Activated CD8-positive, alpha-beta T cell treated with anti-CD3 and anti-CD28 coated beads, Interleukin-2, amount 10 ng/mL, durations not matched to agents 7 days and 5 days (primary cell): ENCODE measurements around the gene TRERF1. TPM values are rescaled to one million over a fixed set of nuclear protein-coding genes. Genes with fewer than 3 reads are reported as not detected.

Source experiments
- ATAC-seq: fragments of 150-1000 bp; cut with Tn5 transposase; one replicate; pipeline ENCODE4 v1.10.0; 2021; ENCODE audit warnings: moderate library complexity
- CTCF ChIA-PET: fragments of 350-600 bp; sonication (Branson Sonifier 250); formaldehyde crosslinking; loops from one replicate; lab custom pipeline; 2021; ENCODE audit warnings: antibody characterized with exemption; lab: Charles Lee
- POLR2A ChIA-PET: fragments of 350-600 bp; sonication (Branson Sonifier 250); formaldehyde crosslinking; loops from one replicate; lab custom pipeline; 2021; ENCODE audit warnings: antibody characterized with exemption; lab: Charles Lee
- DNase-seq: peaks from one replicate; pipeline ENCODE4 v3.0.0-alpha.2; 2020
- H3K27ac Mint-ChIP-seq: one replicate; pipeline ENCODE4 v1.8.0; 2021; ENCODE audit warnings: mild to moderate bottlenecking, mixed read lengths
- H3K27me3 Mint-ChIP-seq: one replicate; pipeline ENCODE4 v1.8.0; 2021; ENCODE audit warnings: low read depth, mixed read lengths
- H3K36me3 Mint-ChIP-seq: one replicate; pipeline ENCODE4 v1.8.0; 2021; ENCODE audit warnings: low read depth, mixed read lengths
- H3K4me1 Mint-ChIP-seq: one replicate; pipeline ENCODE4 v1.8.0; 2021; ENCODE audit warnings: low read depth, mixed read lengths
- H3K4me3 Mint-ChIP-seq: one replicate; pipeline ENCODE4 v1.8.0; 2021; ENCODE audit warnings: mild to moderate bottlenecking, mixed read lengths
- H3K9me3 Mint-ChIP-seq: one replicate; pipeline ENCODE4 v1.8.0; 2022; ENCODE audit warnings: mixed read lengths; ENCODE audit not compliant: insufficient read depth
- total RNA-seq, 2 experiments: library from RNA; stranded (reverse); gene quantifications; one replicate each; pipeline ENCODE4 v1.2.3, GENCODE V29; 2021

Gene TRERF1
- total RNA-seq, 2 experiments from 2014 or later, result 11.3 to 11.8 TPM

- ChIA-PET POLR2A (no interaction called here), CTCF (interaction anchor here (1.2 to 4.8 kb wide), 2 partner anchors 85 to 96 kb away, joined by 3 to 21 read pairs; no protein-coding TSS in a partner anchor)
- Mint-ChIP-seq H3K27me3 (peaks cover 2% of the 10 kb centered on the region), H3K36me3 (no peaks in the 10 kb centered on the region), H3K4me1 (no peaks in the 10 kb centered on the region), H3K9me3 (no peaks in the 10 kb centered on the region), H3K27ac (no peak overlapping the region), H3K4me3 (no peak overlapping the region)
- no peak for DNase-seq
- no peak for ATAC-seq
Measured at GRCh38 chr6:42462474-42462972, 10.8 kb upstream of the TRERF1 start.

- H3K9me3 Mint-ChIP-seq, result no peaks in the 10 kb centered on the region
- CTCF ChIA-PET, result interaction anchor here (4.8 kb wide), 1 partner anchor 87 kb away, joined by 21 read pairs; no protein-coding TSS in a partner anchor
Measured at GRCh38 chr6:42460883-42461282, 9.2 kb upstream of the TRERF1 start.

GRCh38 chr6:42459888-42460287 lies 8.2 kb upstream of the TRERF1 start:
- ChIA-PET POLR2A (no interaction called here), CTCF (interaction anchor here (0.9 to 4.8 kb wide), 2 partner anchors 88 to 150 kb away, joined by 3 to 21 read pairs; no protein-coding TSS in a partner anchor)
- Mint-ChIP-seq H3K27ac (no peak overlapping the region), H3K4me3 (no peak overlapping the region), H3K36me3 (no peaks in the 10 kb centered on the region), H3K9me3 (no peaks in the 10 kb centered on the region), H3K27me3 (peaks cover 6% of the 10 kb centered on the region), H3K4me1 (no peaks in the 10 kb centered on the region)
- DNase-seq (no peak), ATAC-seq (no peak)

More at GRCh38 chr6:42460883-42461282, 9.2 kb upstream of the TRERF1 start:
- H3K36me3 Mint-ChIP-seq, result no peaks in the 10 kb centered on the region
- H3K4me3 Mint-ChIP-seq, result no peak overlapping the region
- POLR2A ChIA-PET, result no interaction called here
- H3K27me3 Mint-ChIP-seq, result peaks cover 6% of the 10 kb centered on the region
- H3K4me1 Mint-ChIP-seq, result no peaks in the 10 kb centered on the region
- ATAC-seq (no peak), DNase-seq (no peak)
- H3K27ac Mint-ChIP-seq, result no peak overlapping the region

GRCh38 chr6:42454428-42454791 lies 2.7 kb upstream of the TRERF1 start:
- Mint-ChIP-seq H3K9me3 (no peaks in the 10 kb centered on the region), H3K27ac (no peak overlapping the region), H3K4me1 (peaks cover 25% of the 10 kb centered on the region), H3K4me3 (no peak overlapping the region), H3K36me3 (peaks cover 6% of the 10 kb centered on the region), H3K27me3 (peaks cover 14% of the 10 kb centered on the region)
- no peak for DNase-seq
- no peak for ATAC-seq
- ChIA-PET CTCF (interaction anchor here (1.5 to 3.8 kb wide), 3 partner anchors 64 to 93 kb away, joined by 4 to 21 read pairs (median 17); no protein-coding TSS in a partner anchor), POLR2A (interaction anchor here (3.8 kb wide), 1 partner anchor 64 kb away, joined by 29 read pairs; no protein-coding TSS in a partner anchor)

- POLR2A ChIA-PET, result interaction anchor here (0.7 to 3.8 kb wide), 6 partner anchors 34 to 561 kb away, joined by 3 to 29 read pairs (median 4); partner anchors contain the start of gene RPL7L1
- no peak for ATAC-seq
- H3K4me3 Mint-ChIP-seq, result peak overlapping the region; percentile 91
- peaks cover 14% of the 10 kb centered on the region for H3K27me3 Mint-ChIP-seq
- H3K9me3 Mint-ChIP-seq, result no peaks in the 10 kb centered on the region
- peak overlapping the region; percentile 30 for H3K27ac Mint-ChIP-seq
- peaks cover 10% of the 10 kb centered on the region for H3K36me3 Mint-ChIP-seq
- H3K4me1 Mint-ChIP-seq, result peaks cover 31% of the 10 kb centered on the region
- CTCF ChIA-PET, result interaction anchor here (1.3 to 3.8 kb wide), 5 partner anchors 49 to 144 kb away, joined by 4 to 21 read pairs (median 5); no protein-coding TSS in a partner anchor
- peak; percentile 29 for DNase-seq
Measured at GRCh38 chr6:42453654-42454427, 2.1 kb upstream of the TRERF1 start.

- peak; percentile 79 for ATAC-seq
- ChIA-PET CTCF (interaction anchor here (1.1 to 3.8 kb wide), 7 partner anchors 9 to 193 kb away, joined by 3 to 21 read pairs (median 4); no protein-coding TSS in a partner anchor), POLR2A (interaction anchor here (0.7 to 3.8 kb wide), 10 partner anchors 9 to 561 kb away, joined by 3 to 29 read pairs (median 4); partner anchors contain the start of gene RPL7L1)
- Mint-ChIP-seq H3K4me3 (peak overlapping the region; percentile 91), H3K36me3 (peaks cover 17% of the 10 kb centered on the region), H3K27me3 (peaks cover 13% of the 10 kb centered on the region), H3K27ac (peak overlapping the region; percentile 30), H3K4me1 (peaks cover 38% of the 10 kb centered on the region), H3K9me3 (no peaks in the 10 kb centered on the region)
- DNase-seq, result peak; percentile 84
Measured at GRCh38 chr6:42453031-42453653, 1.4 kb upstream of the TRERF1 start.

- Mint-ChIP-seq H3K27ac (peak overlapping the region; percentile 84), H3K36me3 (peaks cover 22% of the 10 kb centered on the region), H3K4me1 (peaks cover 43% of the 10 kb centered on the region), H3K9me3 (no peaks in the 10 kb centered on the region), H3K27me3 (peaks cover 12% of the 10 kb centered on the region), H3K4me3 (peak overlapping the region; percentile 91)
- ChIA-PET CTCF (interaction anchor here (0.6 to 3.8 kb wide), 9 partner anchors 8 to 850 kb away, joined by 3 to 21 read pairs (median 4); no protein-coding TSS in a partner anchor), POLR2A (interaction anchor here (0.6 to 3.8 kb wide), 11 partner anchors 8 to 1932 kb away, joined by 3 to 29 read pairs (median 4); partner anchors contain the start of genes RPL7L1 and UBR2)
- peak; percentile 48 for ATAC-seq
- peak; percentile 52 for DNase-seq
Measured at GRCh38 chr6:42452171-42453030, 675 bp upstream of the TRERF1 start.

GRCh38 chr6:42450477-42451332 lies 1.0 kb downstream of the TRERF1 start:
- peak overlapping the region; percentile 84 for H3K27ac Mint-ChIP-seq
- peaks cover 29% of the 10 kb centered on the region for H3K36me3 Mint-ChIP-seq
- peak overlapping the region; percentile 91 for H3K4me3 Mint-ChIP-seq
- ATAC-seq (no peak), DNase-seq (peak; percentile 40)
- ChIA-PET POLR2A (interaction anchor here (0.8 to 3.8 kb wide), 7 partner anchors 9 to 113 kb away, joined by 3 to 29 read pairs (median 3); partner anchors contain the start of gene UBR2), CTCF (interaction anchor here (0.9 to 3.8 kb wide), 7 partner anchors 8 to 236 kb away, joined by 3 to 21 read pairs (median 4); no protein-coding TSS in a partner anchor)
- no peaks in the 10 kb centered on the region for H3K9me3 Mint-ChIP-seq
- H3K4me1 Mint-ChIP-seq, result peaks cover 49% of the 10 kb centered on the region
- H3K27me3 Mint-ChIP-seq, result peaks cover 8% of the 10 kb centered on the region

GRCh38 chr6:42449917-42450476 lies 1.7 kb downstream of the TRERF1 start:
- H3K27ac Mint-ChIP-seq, result peak overlapping the region; percentile 67
- no peaks in the 10 kb centered on the region for H3K9me3 Mint-ChIP-seq
- ChIA-PET CTCF (interaction anchor here (0.9 to 1.4 kb wide), 7 partner anchors 8 to 236 kb away, joined by 3 to 4 read pairs (median 4); no protein-coding TSS in a partner anchor), POLR2A (interaction anchor here (0.6 to 1.8 kb wide), 3 partner anchors 8 to 487 kb away, joined by 3 to 5 read pairs (median 3); no protein-coding TSS in a partner anchor)
- peaks cover 8% of the 10 kb centered on the region for H3K27me3 Mint-ChIP-seq
- DNase-seq (peak; percentile 30), ATAC-seq (no peak)
- peak overlapping the region; percentile 91 for H3K4me3 Mint-ChIP-seq
- H3K4me1 Mint-ChIP-seq, result peaks cover 52% of the 10 kb centered on the region
- H3K36me3 Mint-ChIP-seq, result peaks cover 34% of the 10 kb centered on the region
